WI38 (cell line): ENCODE measurements around the gene VPS37B.

ENCODE experiments used
- H3K4me3 ChIP-seq: 2 replicates; pipeline ENCODE4 v1.5.1; 2011; ENCODE audit warnings: low read depth, mild to moderate bottlenecking, control low read depth, low read length
- CTCF ChIP-seq: IDR thresholded peaks from 2 replicates; pipeline ENCODE4 v1.5.1; 2012; ENCODE audit warnings: low read depth, mild to moderate bottlenecking, control low read depth, low read length

Gene VPS37B

GRCh38 chr12:122903693-122904034 is 7.7 kb upstream of the VPS37B start:
- no peak overlapping the region for H3K4me3 ChIP-seq
- TF ChIP-seq CTCF: no peak

- no peak overlapping the region for H3K4me3 ChIP-seq
- TF ChIP-seq CTCF: no peak
Measured at GRCh38 chr12:122902854-122903692, 7.1 kb upstream of the VPS37B start.

- no peak for TF ChIP-seq CTCF
- H3K4me3 ChIP-seq: no peak overlapping the region
Measured at GRCh38 chr12:122899887-122900286, 4.0 kb upstream of the VPS37B start.

- TF ChIP-seq CTCF: no peak
- H3K4me3 ChIP-seq: no peak overlapping the region
Measured at GRCh38 chr12:122896662-122897061, 738 bp upstream of the VPS37B start.

GRCh38 chr12:122895320-122895703 is 612 bp downstream of the VPS37B start:
- TF ChIP-seq CTCF: no peak
- peak overlapping the region; percentile 99 for H3K4me3 ChIP-seq

GRCh38 chr12:122894193-122895121 is 1.5 kb downstream of the VPS37B start:
- TF ChIP-seq CTCF: no peak
- H3K4me3 ChIP-seq: peak overlapping the region; percentile 99
